GM21367 (cell line): Measurements from ENCODE around the gene SLC6A9.
A peak's percentile ranks its signal among the peaks of the same experiment; 100 is the strongest.

Experiments
- ATAC-seq: cut with Tn5 transposase; IDR thresholded peaks from one replicate; pipeline ENCODE4 v1.9.1; 2021; ENCODE audit not compliant: unreplicated experiment

The SLC6A9 gene

GRCh38 chr1:44031252-44032169 lies at the start of gene SLC6A9:
SLC6A9 (minus strand) TSS chr1:44031462; CDS start chr1:44024277, 7,185 bp downstream.
- no peak for ATAC-seq

- no peak for ATAC-seq
Observed at GRCh38 chr1:44079566-44079965, 48.3 kb upstream of the SLC6A9 start.

DNA sequence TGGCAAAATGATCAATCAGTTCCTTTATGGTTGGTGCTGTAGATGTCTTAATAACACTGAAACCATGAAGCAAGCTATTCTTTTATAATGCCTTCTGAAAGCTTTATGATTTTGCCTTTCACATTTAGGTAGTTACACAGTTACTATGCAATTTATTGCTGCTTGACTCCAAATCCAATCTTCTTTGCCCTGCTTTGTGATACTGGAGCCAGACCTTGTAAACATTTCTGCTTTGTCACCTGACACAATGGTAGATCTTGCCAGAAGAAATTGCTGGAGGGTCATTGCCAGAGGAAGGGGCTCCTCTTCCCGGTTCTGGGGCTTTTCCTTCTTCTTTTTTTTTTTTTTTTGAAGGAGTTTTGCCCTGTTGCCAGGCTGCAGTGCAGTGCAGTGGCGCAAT lies 46.8 kb upstream of the SLC6A9 start:
- ATAC-seq: no peak

- ATAC-seq: no peak
Observed at GRCh38 chr1:44077421-44077820, 46.2 kb upstream of the SLC6A9 start.

DNA sequence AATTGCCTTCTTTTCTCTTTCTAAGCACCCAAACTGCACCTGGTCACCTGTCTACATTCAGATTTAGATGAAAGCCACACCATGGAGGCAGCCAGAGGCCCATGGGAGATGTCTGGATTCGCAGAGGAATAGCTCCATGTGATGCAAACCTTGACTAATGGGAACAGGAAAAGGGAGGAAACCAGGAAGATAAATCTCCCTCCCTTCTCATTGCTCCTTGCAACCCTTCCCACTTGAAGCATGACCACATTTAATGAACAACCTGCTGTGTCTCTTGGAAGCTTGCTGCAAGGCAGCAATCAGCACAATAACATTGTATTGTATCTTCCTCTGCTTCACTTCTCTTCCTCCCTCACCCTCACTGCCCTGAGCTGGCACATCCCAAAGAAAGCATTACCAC lies 44.8 kb upstream of the SLC6A9 start:
- ATAC-seq: no peak

- ATAC-seq: no peak
Observed at GRCh38 chr1:44074415-44074814, 43.2 kb upstream of the SLC6A9 start.

DNA sequence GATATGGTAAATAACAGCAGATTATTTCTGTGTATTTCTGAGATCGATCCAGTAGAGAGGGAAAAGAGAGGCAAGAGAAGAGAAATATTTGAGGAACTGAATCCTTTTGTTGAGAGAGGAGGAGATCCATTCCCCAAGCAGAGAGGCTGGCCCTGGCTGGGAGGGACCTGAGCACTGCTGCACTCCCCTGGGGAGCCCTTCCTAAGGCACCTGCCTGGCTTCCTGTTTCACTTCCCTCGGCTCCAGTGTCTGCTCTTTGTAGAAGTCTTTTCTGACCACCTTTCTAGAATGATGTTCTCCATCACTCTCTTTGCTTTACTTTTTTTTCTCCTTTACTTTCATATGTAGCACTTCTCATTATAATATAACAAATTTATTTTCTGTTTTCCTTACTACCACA lies 42.3 kb upstream of the SLC6A9 start:
- no peak for ATAC-seq

DNA sequence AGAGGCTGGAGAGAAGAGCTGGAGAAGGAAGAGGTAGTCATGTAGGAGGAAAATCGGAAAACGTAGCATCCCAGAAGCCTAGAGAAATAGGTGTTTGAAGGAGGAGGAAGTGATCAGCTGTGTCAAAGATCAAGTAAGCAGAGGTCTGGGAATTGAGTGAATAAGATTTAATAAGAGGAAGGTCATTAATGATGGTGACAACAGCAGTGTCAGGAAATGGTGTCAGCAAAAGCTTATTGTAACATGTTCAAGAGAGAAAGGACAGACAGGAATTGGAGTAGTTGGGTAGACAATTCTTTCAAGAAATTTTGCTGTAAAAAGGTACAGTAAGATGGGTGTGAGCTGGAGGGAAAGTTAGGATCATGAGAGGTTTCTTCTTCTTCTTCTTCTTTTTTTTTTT lies 41.6 kb upstream of the SLC6A9 start:
- ATAC-seq: no peak

- ATAC-seq: no peak
Observed at GRCh38 chr1:44072204-44072603, 40.9 kb upstream of the SLC6A9 start.

- no peak for ATAC-seq
Observed at GRCh38 chr1:44071461-44071860, 40.2 kb upstream of the SLC6A9 start.

- no peak for ATAC-seq
Observed at GRCh38 chr1:44068442-44068921, 37.2 kb upstream of the SLC6A9 start.

- peak; percentile 42 for ATAC-seq
Observed at GRCh38 chr1:44067266-44068250, 36.3 kb upstream of the SLC6A9 start.

- ATAC-seq: no peak
Observed at GRCh38 chr1:44062656-44063179, 31.5 kb upstream of the SLC6A9 start.

DNA sequence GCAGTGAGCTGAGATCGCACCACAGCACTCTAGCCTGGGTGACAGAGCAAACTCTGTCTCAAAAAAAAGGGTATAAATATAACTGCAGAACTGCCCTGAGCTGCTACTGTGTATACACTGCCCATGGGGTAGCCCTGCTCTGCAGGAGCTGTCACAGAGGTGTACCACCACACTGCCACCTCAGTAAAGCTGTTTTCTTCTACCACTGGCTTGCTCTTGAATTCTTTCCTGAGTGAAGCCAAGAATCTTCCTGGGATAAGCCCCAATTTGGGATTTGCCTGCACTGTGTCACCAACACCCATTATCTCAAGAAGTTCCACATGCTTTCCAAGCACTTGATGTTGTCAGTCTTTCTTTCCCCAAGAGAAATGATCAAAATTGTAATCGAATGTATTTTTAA lies 30.6 kb upstream of the SLC6A9 start:
- ATAC-seq: no peak

GRCh38 chr1:44060830-44061267 lies 29.6 kb upstream of the SLC6A9 start:
- ATAC-seq: no peak

GRCh38 chr1:44059664-44060355 lies 28.5 kb upstream of the SLC6A9 start:
- no peak for ATAC-seq

GRCh38 chr1:44059212-44059611 lies 27.9 kb upstream of the SLC6A9 start:
- ATAC-seq: no peak

DNA sequence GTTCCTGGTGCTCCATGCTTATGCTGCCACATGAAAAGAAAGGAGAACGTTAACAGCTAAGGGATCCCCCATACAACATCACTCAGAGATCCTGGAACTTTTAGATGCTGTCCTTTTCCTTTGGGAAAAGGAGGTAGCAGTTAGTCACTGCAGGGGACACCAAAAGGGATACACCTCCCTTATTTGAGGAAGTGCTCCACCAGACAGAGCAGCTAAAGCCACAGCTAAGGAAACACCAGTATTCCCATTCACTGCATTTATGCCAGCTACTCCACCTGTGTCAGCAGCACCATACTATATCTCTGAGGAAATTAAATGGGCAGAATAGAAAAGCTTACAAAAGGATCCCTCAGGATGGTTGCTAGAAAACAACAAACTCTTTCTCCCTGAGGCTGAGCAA lies 26.0 kb upstream of the SLC6A9 start:
- no peak for ATAC-seq

DNA sequence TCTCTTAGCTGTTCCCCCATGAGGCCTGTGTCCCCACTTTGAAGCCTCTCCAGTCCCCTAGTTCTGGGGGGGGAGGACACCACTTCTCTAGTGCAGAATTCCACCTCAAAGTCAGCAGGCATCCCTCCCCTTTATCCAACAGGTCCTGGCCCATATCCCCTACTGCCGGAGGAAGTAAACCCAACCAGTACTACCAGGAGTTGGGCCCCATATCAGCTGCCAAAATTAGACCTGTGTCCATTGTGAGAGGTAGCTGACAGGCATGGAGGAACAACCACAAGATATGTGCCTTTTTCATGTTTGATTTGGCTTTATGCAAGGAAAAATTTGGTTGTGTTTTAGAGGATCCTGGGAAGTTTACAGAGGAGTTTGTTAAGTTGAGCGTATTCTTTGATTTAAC lies 22.1 kb upstream of the SLC6A9 start:
- ATAC-seq: no peak

- no peak for ATAC-seq
Observed at GRCh38 chr1:44050261-44050660, 19.0 kb upstream of the SLC6A9 start.

- ATAC-seq: no peak
Observed at GRCh38 chr1:44049839-44050238, 18.6 kb upstream of the SLC6A9 start.
